HG02981 (cell line): Measurements from ENCODE around the gene ISY1.
"Not testable (repeated sequence)": the region's sequence is repeated elsewhere in the genome, so short reads cannot be mapped to it uniquely, and the experiment has no call there.

ENCODE experiments used
- ATAC-seq: cut with Tn5 transposase; IDR thresholded peaks from one replicate; pipeline ENCODE4 v1.9.1; 2021; ENCODE audit warnings: mild to moderate bottlenecking, moderate library complexity; ENCODE audit not compliant: unreplicated experiment

ISY1 gene

GRCh38 chr3:129121016-129121791 lies 39.7 kb downstream of the ISY1 start:
- ATAC-seq: no peak

GRCh38 chr3:129120254-129121004 lies 40.4 kb downstream of the ISY1 start:
- ATAC-seq: peak; percentile 57

GRCh38 chr3:129119365-129120100 lies 41.3 kb downstream of the ISY1 start:
- ATAC-seq: no peak

GRCh38 chr3:129118745-129119144 lies 42.1 kb downstream of the ISY1 start:
- no peak for ATAC-seq

GRCh38 chr3:129117134-129117533 lies 43.7 kb downstream of the ISY1 start:
- no peak for ATAC-seq

GRCh38 chr3:129116482-129116946 lies 44.3 kb downstream of the ISY1 start:
- ATAC-seq: no peak

- no peak for ATAC-seq
These were observed 46.4 kb downstream of the ISY1 start for GRCh38 chr3:129114455-129114854.

GRCh38 chr3:129112308-129113052 lies 48.4 kb downstream of the ISY1 start:
- no peak for ATAC-seq

- ATAC-seq: not testable (repeated sequence)
These were observed 49.6 kb downstream of the ISY1 start for GRCh38 chr3:129111076-129111780.

GRCh38 chr3:129107793-129108192 lies 53.1 kb downstream of the ISY1 start:
- no peak for ATAC-seq

- ATAC-seq: no peak
These were observed 53.8 kb downstream of the ISY1 start for GRCh38 chr3:129106866-129107565.

GRCh38 chr3:129106320-129106719 lies 54.5 kb downstream of the ISY1 start:
- no peak for ATAC-seq

- ATAC-seq: no peak
These were observed 55.0 kb downstream of the ISY1 start for GRCh38 chr3:129105862-129106261.

- no peak for ATAC-seq
These were observed 56.3 kb downstream of the ISY1 start for GRCh38 chr3:129104498-129105079.

- ATAC-seq: no peak
These were observed 56.8 kb downstream of the ISY1 start for GRCh38 chr3:129104051-129104450.

GRCh38 chr3:129103296-129103695 lies 57.6 kb downstream of the ISY1 start:
- no peak for ATAC-seq

GRCh38 chr3:129101370-129102138 lies 59.3 kb downstream of the ISY1 start:
- no peak for ATAC-seq

GRCh38 chr3:129100274-129100673 lies 60.6 kb downstream of the ISY1 start:
- no peak for ATAC-seq
